MM.1S (cell line): ENCODE measurements around the gene ARHGEF5.
"Not testable (repeated sequence)": the region's sequence is repeated elsewhere in the genome, so short reads cannot be mapped to it uniquely, and the experiment has no call there.

ENCODE experiments used
- DNase-seq: peaks from one replicate; pipeline ENCODE4 v3.0.0-alpha.2; 2015
- H2AFZ ChIP-seq: fragments of 300-600 bp; sonication (generic); 2 replicates; pipeline ENCODE4 v1.6.0; 2016; ENCODE audit warnings: antibody characterized with exemption, low read length
- H3F3A ChIP-seq: fragments of 300-600 bp; sonication (generic); 2 replicates; pipeline ENCODE4 v1.6.1; 2016; ENCODE audit warnings: mild to moderate bottlenecking, antibody characterized with exemption, low read length, moderate library complexity, mixed read lengths; ENCODE audit not compliant: insufficient read depth
- H3K27ac ChIP-seq: fragments of 300-600 bp; sonication (generic); 2 replicates; pipeline ENCODE4 v1.5.1; 2016; ENCODE audit warnings: mild to moderate bottlenecking, low read length
- H3K27me3 ChIP-seq: fragments of 300-600 bp; sonication (generic); replicated peaks from 2 replicates; pipeline ENCODE4 v1.6.0; 2016; ENCODE audit warnings: low read length; ENCODE audit not compliant: insufficient read depth
- H3K36me3 ChIP-seq: fragments of 300-600 bp; sonication (generic); replicated peaks from 2 replicates; pipeline ENCODE4 v1.6.1; 2016; ENCODE audit warnings: mild to moderate bottlenecking, low read length, mixed read lengths; ENCODE audit not compliant: insufficient read depth
- H3K4me1 ChIP-seq: fragments of 300-600 bp; sonication (generic); 2 replicates; pipeline ENCODE4 v1.6.1; 2016; ENCODE audit warnings: low read length, mixed read lengths
- H3K4me2 ChIP-seq: fragments of 300-600 bp; sonication (generic); 2 replicates; pipeline ENCODE4 v1.6.0; 2016; ENCODE audit warnings: low read depth, low read length
- H3K4me3 ChIP-seq: fragments of 300-600 bp; sonication (generic); 2 replicates; pipeline ENCODE4 v1.5.1; 2016; ENCODE audit warnings: low read length, mixed read lengths
- H3K79me2 ChIP-seq: fragments of 300-600 bp; sonication (generic); 2 replicates; pipeline ENCODE4 v1.6.1; 2016; ENCODE audit warnings: mixed run types, low read length, mixed read lengths
- H3K9ac ChIP-seq: fragments of 300-600 bp; sonication (generic); 2 replicates; pipeline ENCODE4 v1.6.1; 2016; ENCODE audit warnings: low read length, mixed read lengths
- H3K9me2 ChIP-seq: fragments of 300-600 bp; sonication (generic); replicated peaks from 2 replicates; pipeline ENCODE4 v1.6.1; 2016; ENCODE audit warnings: mild to moderate bottlenecking, low read length, mixed read lengths; ENCODE audit not compliant: insufficient read depth
- H3K9me3 ChIP-seq: fragments of 300-600 bp; sonication (generic); replicated peaks from 2 replicates; pipeline ENCODE4 v1.6.1; 2016; ENCODE audit warnings: mild to moderate bottlenecking, low read length, mixed read lengths; ENCODE audit not compliant: insufficient read depth
- H4K20me1 ChIP-seq: fragments of 300-600 bp; sonication (generic); 2 replicates; pipeline ENCODE4 v1.6.1; 2016; ENCODE audit warnings: mild to moderate bottlenecking, low read length, moderate library complexity, mixed read lengths; ENCODE audit not compliant: insufficient read depth
- EZH2 ChIP-seq: fragments of 300-600 bp; sonication (generic); optimal IDR thresholded peaks from 2 replicates; pipeline ENCODE3; 2017; ENCODE audit warnings: low read depth, mild to moderate bottlenecking, antibody characterized with exemption, low read length, mixed read lengths
- EZH2phosphoT487 ChIP-seq: fragments of 300-600 bp; sonication (generic); IDR thresholded peaks from 2 replicates; pipeline ENCODE4 v1.6.1; 2018; ENCODE audit warnings: antibody characterized with exemption, low read length
- TF ChIP-seq, protein P1 (sequence below): fragments of 300-600 bp; sonication (generic); IDR thresholded peaks from 2 replicates; pipeline ENCODE4 v1.5.1; 2016; ENCODE audit warnings: antibody characterized with exemption, low read length, mixed read lengths

Gene ARHGEF5

DNA sequence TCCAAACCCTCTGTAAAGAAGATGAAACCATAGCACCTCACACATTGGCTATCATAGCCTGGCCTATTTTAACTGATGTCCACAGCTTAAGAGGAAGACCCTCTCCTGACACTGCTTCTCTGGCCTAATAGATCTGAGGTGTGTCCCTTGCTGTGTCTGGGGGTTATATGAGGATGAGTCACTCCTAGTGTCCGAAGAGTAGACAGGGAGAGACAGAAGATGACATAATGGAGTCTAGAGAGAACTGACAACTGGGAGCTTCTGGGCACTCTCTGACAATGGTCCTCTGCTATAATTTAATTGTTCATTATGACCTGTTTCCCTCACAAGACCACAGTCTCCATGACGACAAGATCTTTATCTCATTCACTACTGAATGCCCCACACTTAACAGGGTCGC lies 6.9 kb downstream of the ARHGEF5 start:
- H3K4me3 ChIP-seq, H3K79me2 ChIP-seq, H3K4me1 ChIP-seq, H3F3A ChIP-seq, H3K9ac ChIP-seq, H3K27me3 ChIP-seq, H3K4me2 ChIP-seq, H3K9me2 ChIP-seq, H4K20me1 ChIP-seq, H3K9me3 ChIP-seq, H3K27ac ChIP-seq, DNase-seq, H2AFZ ChIP-seq, H3K36me3 ChIP-seq: not testable (repeated sequence)

DNA sequence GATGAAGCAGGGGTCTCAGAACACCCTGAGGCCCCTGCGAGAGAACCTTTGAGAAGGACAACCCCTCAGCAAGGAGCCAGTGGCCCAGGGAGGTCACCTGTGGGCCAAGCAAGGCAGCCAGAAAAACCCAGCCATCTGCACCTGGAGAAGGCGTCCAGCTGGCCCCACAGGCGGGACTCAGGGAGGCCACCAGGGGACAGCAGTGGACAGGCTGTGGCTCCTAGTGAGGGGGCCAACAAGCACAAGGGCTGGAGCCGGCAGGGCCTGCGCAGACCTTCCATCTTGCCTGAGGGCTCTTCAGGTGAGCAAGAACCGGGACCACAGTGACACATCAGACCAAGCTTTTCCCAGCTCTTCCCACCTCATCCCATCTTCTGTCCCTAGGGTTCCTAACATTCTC lies 10.3 kb downstream of the ARHGEF5 start:
- not testable (repeated sequence) for H3K4me2 ChIP-seq, H3K79me2 ChIP-seq, H3K9me3 ChIP-seq, H3K4me1 ChIP-seq, DNase-seq, H3K36me3 ChIP-seq, H4K20me1 ChIP-seq, H2AFZ ChIP-seq, H3K9ac ChIP-seq, H3K4me3 ChIP-seq, H3K27ac ChIP-seq, H3K27me3 ChIP-seq, H3F3A ChIP-seq, H3K9me2 ChIP-seq

DNA sequence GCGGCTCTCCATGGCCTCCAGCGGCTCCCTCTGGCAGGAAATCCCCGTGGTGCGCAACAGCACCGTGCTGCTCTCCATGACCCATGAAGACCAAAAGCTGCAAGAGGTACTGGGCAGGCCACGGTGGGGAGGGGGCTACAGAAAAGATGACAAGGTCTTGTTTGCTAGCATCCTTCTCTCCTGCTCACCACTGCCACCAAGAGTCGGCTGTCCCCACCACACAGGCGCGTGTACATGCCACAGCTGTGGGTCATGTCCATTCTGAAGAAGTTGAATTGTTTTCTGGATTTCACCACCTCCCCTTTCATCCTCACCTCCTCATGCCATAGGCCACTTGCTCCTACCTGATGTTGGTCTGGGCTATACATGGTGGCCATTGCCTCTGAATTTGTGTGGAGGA lies 12.0 kb downstream of the ARHGEF5 start:
- H3K4me3 ChIP-seq, DNase-seq: not testable (repeated sequence)

DNA sequence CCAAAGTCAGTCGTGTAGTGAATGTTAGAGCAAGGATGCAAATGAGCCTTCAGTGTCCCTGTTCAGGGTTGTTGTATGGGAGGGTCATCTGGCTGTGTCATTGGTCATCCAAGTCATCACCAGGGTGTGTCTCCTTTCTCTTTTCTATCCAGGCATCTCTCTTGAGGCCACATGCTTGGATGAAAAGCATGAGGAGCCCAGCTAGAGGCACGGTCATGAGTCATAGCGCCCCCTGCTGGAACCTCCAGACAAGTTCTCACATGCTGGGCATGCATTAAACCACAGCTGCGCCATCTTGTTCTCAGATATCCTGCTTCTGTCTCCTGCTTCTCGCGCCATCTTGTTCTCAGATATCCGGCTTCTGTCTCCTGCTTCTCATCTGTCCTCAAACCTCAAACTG lies 14.0 kb downstream of the ARHGEF5 start:
- H2AFZ ChIP-seq, H3K9me2 ChIP-seq, H3K36me3 ChIP-seq, H3K9ac ChIP-seq, H4K20me1 ChIP-seq, H3K27ac ChIP-seq, H3K4me2 ChIP-seq, DNase-seq, H3K4me1 ChIP-seq, H3K79me2 ChIP-seq, H3K27me3 ChIP-seq, H3F3A ChIP-seq, H3K9me3 ChIP-seq, H3K4me3 ChIP-seq: not testable (repeated sequence)

More for the DNA sequence above, 12.0 kb downstream of the ARHGEF5 start:
- H4K20me1 ChIP-seq, H3K9me3 ChIP-seq, H3K9me2 ChIP-seq, H3K27me3 ChIP-seq, H3K27ac ChIP-seq, H2AFZ ChIP-seq, H3F3A ChIP-seq, H3K79me2 ChIP-seq, H3K36me3 ChIP-seq, H3K9ac ChIP-seq, H3K4me2 ChIP-seq, H3K4me1 ChIP-seq: not testable (repeated sequence)

DNA sequence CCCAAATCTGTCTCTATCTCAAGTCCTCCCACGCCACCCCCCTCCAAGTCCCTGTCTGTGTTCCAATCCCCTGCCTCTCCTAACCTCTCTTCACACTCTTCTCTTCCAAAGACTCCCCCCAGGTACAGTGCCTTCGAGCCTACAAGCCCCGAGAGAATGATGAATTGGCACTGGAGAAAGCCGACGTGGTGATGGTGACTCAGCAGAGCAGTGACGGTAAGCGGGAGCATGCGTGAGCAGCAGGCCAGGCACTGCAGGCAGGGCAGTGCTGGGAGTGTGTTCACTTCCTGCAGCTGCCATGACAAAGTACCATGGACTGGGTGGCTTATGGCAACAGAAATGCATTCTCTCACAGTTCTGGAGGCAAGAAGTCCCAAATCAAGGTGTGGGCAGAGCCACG lies 23.4 kb downstream of the ARHGEF5 start:
- TF ChIP-seq EZH2phosphoT487 = no peak
- TF ChIP-seq, protein P1, sequence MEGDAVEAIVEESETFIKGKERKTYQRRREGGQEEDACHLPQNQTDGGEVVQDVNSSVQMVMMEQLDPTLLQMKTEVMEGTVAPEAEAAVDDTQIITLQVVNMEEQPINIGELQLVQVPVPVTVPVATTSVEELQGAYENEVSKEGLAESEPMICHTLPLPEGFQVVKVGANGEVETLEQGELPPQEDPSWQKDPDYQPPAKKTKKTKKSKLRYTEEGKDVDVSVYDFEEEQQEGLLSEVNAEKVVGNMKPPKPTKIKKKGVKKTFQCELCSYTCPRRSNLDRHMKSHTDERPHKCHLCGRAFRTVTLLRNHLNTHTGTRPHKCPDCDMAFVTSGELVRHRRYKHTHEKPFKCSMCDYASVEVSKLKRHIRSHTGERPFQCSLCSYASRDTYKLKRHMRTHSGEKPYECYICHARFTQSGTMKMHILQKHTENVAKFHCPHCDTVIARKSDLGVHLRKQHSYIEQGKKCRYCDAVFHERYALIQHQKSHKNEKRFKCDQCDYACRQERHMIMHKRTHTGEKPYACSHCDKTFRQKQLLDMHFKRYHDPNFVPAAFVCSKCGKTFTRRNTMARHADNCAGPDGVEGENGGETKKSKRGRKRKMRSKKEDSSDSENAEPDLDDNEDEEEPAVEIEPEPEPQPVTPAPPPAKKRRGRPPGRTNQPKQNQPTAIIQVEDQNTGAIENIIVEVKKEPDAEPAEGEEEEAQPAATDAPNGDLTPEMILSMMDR = no peak
- no peak for TF ChIP-seq EZH2
- no peaks in the 10 kb centered on the region for H3F3A ChIP-seq
- DNase-seq = no peak
- H3K9me3 ChIP-seq = no peaks in the 10 kb centered on the region
- H3K79me2 ChIP-seq = no peaks in the 10 kb centered on the region
- no peak overlapping the region for H3K27ac ChIP-seq
- no peaks in the 10 kb centered on the region for H4K20me1 ChIP-seq
- H3K27me3 ChIP-seq = no peaks in the 10 kb centered on the region
- no peak overlapping the region for H3K9ac ChIP-seq
- H3K9me2 ChIP-seq = no peaks in the 10 kb centered on the region
- no peaks in the 10 kb centered on the region for H3K4me1 ChIP-seq
- H3K36me3 ChIP-seq = no peaks in the 10 kb centered on the region
- no peak overlapping the region for H3K4me3 ChIP-seq
- H2AFZ ChIP-seq = no peak overlapping the region
- H3K4me2 ChIP-seq = no peak overlapping the region
